ENCODE results near the gene PLPPR4.
A peak's percentile ranks its signal among the peaks of the same experiment; 100 is the strongest.

The PLPPR4 gene

DNA sequence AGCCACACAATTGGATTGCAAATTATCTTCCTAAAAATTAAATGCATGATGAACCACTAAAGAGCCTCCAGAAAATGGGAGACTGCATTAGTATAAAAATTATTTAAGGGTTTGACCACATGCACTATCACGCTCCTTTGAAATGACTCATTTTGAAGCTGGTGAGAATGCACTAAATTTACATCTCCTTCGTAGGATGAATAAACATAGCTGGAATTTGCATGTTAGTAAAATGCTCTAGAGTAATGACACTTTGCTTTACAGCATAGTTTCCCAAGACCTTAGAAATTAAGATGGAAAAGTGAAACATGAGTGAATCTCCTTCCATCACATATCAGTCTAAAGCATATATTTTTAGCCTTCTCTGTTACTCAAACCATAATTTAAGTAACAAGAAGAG is 2.4 kb downstream of the PLPPR4 start:
- DNase-seq (ENCODE audit: low read depth) = peak; percentile 27
- H3K4me3 ChIP-seq (ENCODE audit: low read depth, low read length) = no peak overlapping the region
- TF ChIP-seq, protein P1, sequence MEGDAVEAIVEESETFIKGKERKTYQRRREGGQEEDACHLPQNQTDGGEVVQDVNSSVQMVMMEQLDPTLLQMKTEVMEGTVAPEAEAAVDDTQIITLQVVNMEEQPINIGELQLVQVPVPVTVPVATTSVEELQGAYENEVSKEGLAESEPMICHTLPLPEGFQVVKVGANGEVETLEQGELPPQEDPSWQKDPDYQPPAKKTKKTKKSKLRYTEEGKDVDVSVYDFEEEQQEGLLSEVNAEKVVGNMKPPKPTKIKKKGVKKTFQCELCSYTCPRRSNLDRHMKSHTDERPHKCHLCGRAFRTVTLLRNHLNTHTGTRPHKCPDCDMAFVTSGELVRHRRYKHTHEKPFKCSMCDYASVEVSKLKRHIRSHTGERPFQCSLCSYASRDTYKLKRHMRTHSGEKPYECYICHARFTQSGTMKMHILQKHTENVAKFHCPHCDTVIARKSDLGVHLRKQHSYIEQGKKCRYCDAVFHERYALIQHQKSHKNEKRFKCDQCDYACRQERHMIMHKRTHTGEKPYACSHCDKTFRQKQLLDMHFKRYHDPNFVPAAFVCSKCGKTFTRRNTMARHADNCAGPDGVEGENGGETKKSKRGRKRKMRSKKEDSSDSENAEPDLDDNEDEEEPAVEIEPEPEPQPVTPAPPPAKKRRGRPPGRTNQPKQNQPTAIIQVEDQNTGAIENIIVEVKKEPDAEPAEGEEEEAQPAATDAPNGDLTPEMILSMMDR (conservative IDR thresholded peaks at IDR 0.05; ENCODE audit: low read depth, low read length) = no peak

DNA sequence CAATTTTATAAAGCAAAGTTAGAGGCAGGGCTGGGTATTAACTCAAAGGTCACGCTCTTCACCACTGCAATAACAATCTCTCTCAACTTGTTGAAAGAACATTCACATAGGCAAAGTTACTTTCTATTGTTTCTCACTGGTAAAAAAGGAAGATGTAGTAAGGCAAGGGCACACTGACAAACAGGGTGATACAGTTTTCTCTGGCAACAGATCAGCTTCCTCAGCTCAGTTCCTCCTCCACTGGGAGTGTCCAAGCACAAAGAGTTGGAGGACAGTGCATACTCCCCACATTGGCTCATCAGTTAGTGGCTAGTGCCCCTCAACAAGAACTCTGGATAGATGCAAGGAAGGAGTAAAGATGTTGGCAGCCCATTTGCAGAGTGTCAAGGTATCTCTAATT is 3.7 kb downstream of the PLPPR4 start:
- H3K4me3 ChIP-seq (ENCODE audit: low read depth, low read length) = no peak overlapping the region
- DNase-seq (ENCODE audit: low read depth) = no peak
- TF ChIP-seq, protein P1 (conservative IDR thresholded peaks at IDR 0.05; ENCODE audit: low read depth, low read length) = no peak

DNA sequence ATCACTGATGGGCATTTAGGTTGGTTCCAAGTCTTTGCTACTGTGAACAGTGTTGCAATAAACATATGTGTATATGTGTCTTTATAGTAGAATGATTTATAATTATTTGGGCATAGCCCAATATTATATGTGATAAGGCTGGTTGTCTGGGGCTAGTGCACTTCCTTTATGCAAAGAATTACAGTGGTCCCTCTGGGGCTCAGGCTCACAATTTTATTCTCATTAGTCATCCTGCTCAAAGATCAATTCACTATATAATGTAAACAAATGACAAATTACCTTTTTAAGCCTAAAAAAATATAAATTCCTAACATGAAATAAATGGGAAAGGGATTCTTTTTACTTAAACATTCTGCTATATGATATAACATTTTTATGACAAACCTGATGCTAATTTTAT is 5.0 kb downstream of the PLPPR4 start:
- TF ChIP-seq, protein P1 (conservative IDR thresholded peaks at IDR 0.05; ENCODE audit: low read depth, low read length) = no peak
- H3K4me3 ChIP-seq (ENCODE audit: low read depth, low read length) = no peak overlapping the region

DNA sequence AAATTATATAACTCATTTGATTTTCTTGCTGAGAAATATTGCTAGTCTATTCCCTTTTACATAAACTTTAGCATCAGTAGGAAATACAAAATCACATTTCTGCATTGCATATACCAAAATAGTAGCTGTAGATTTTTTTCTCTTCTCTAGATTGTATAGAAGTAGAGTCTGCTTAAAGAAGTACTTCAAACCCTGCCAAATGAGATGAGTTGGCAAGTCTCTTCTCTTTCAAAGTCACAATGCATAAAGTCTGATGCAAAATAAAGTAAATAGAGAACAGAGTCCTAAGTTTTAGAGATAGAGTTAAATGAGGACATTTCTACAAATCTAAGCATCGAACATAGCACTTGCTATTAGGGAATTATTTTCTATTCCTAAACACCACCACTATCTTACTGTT is 6.4 kb downstream of the PLPPR4 start:
- TF ChIP-seq, protein P1 (conservative IDR thresholded peaks at IDR 0.05; ENCODE audit: low read depth, low read length) = no peak
- no peak overlapping the region for H3K4me3 ChIP-seq (ENCODE audit: low read depth, low read length)
- DNase-seq (ENCODE audit: low read depth) = no peak

More for the DNA sequence above, 5.0 kb downstream of the PLPPR4 start:
- DNase-seq (ENCODE audit: low read depth) = no peak

DNA sequence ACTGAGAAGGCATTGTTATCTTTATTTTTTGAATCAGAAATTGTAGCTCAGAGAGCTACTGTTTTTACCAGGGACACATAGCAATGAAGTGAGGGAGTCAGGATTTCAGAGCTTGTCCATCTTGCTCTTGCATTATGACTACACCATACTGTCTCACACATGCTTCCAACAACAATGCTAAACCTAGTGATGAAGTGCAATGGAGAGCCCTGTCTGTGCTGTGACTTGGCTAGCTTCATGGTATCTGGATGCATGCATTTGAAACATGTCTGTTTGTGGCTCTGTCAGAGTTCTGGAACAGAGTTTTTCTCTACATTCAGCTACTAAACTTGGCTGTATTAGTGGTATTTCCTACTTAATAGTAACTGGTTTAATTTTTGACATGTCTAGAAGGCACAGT is 7.0 kb downstream of the PLPPR4 start:
- TF ChIP-seq, protein P1 (conservative IDR thresholded peaks at IDR 0.05; ENCODE audit: low read depth, low read length) = no peak
- no peak for DNase-seq (ENCODE audit: low read depth)
- H3K4me3 ChIP-seq (ENCODE audit: low read depth, low read length) = no peak overlapping the region

DNA sequence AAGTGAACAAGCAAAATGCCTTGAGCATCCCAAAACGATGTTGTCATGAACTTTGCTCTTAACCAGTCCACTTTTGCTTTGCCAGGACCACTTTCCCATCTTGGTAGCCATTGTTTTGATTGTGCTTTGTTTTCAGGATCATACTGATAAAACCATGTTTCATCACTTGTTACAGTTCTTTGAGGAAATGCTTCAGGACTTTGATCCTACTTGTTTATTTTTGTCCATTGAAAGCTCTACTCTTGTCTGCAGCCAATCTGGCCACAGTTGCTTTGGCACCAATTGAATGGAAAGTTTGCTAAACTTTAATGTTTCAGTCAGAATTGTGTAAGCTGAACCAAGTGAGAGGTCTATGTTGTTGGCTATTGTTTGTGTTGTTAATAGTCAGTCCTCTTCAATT is 12.8 kb downstream of the PLPPR4 start:
- TF ChIP-seq, protein P1 (conservative IDR thresholded peaks at IDR 0.05; ENCODE audit: low read depth, low read length) = no peak
- no peak overlapping the region for H3K4me3 ChIP-seq (ENCODE audit: low read depth, low read length)
- no peak for DNase-seq (ENCODE audit: low read depth)

DNA sequence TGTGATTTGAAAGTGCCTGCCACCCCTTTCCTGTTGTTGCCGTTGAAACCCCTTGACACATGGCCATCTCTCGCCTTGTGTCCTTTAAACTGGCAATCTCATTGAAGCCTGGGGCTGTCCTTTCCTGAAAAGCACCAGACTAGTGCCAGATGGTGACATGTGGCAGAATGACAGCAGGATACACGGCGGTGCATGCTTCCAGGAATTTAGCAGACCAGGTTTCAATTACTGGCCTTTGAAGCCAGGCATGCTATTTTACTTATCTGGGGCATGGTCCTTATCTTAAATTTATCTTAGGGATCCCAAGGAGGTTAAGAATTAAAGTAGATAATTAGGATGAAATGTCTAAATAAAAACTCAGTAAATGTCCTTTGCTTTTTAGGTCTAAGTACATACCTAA is 15.2 kb downstream of the PLPPR4 start:
- DNase-seq (ENCODE audit: low read depth) = no peak
- H3K4me3 ChIP-seq (ENCODE audit: low read depth, low read length) = no peak overlapping the region
- TF ChIP-seq, protein P1 (conservative IDR thresholded peaks at IDR 0.05; ENCODE audit: low read depth, low read length) = no peak

Data from choroid plexus epithelial cell (primary cell).